Endodermal cell (in vitro differentiated cells): ENCODE data around the gene PCSK1. TPM values are rescaled to one million over a fixed set of nuclear protein-coding genes. Genes with fewer than 3 reads are reported as not detected.
"Not testable (repeated sequence)": the region's sequence is repeated elsewhere in the genome, so short reads cannot be mapped to it uniquely, and the experiment has no call there.

Experiments
- DNase-seq: peaks from one replicate; pipeline ENCODE4 v3.0.0-alpha.2; 2017
- H3K27ac ChIP-seq: 2 replicates; pipeline ENCODE4 v1.5.1; 2013; ENCODE audit warnings: mild to moderate bottlenecking, low read depth, low read length, moderate library complexity
- H3K27me3 ChIP-seq: 2 replicates; pipeline ENCODE4 v1.6.1; 2013; ENCODE audit warnings: mild to moderate bottlenecking, low read length, moderate library complexity; ENCODE audit not compliant: insufficient read depth, control insufficient read depth, poor library complexity, severe bottlenecking
- H3K36me3 ChIP-seq: 2 replicates; pipeline ENCODE4 v1.7.0; 2013; ENCODE audit warnings: mild to moderate bottlenecking, low read length, moderate library complexity; ENCODE audit not compliant: control insufficient read depth, insufficient read depth
- H3K4me1 ChIP-seq: one replicate; pipeline ENCODE4 v1.7.0; 2013; ENCODE audit warnings: low read length; ENCODE audit not compliant: control insufficient read depth, insufficient read depth
- H3K4me3 ChIP-seq: 2 replicates; pipeline ENCODE4 v1.5.1; 2013; ENCODE audit warnings: mild to moderate bottlenecking, low read length, moderate library complexity
- H3K9ac ChIP-seq: 2 replicates; pipeline ENCODE4 v1.6.1; 2013; ENCODE audit warnings: mild to moderate bottlenecking, low read length, moderate library complexity; ENCODE audit not compliant: poor library complexity, severe bottlenecking; ENCODE audit errors: extremely low read depth
- H3K9me3 ChIP-seq: 2 replicates; pipeline ENCODE4 v1.6.1; 2013; ENCODE audit warnings: mild to moderate bottlenecking, low read length, moderate library complexity; ENCODE audit not compliant: control insufficient read depth
- H3K27ac Mint-ChIP-seq: 2 replicates; pipeline ENCODE4 v1.8.0; 2020; ENCODE audit warnings: mixed read lengths
- H3K27me3 Mint-ChIP-seq: 2 replicates; pipeline ENCODE4 v1.8.0; 2021; ENCODE audit warnings: mild to moderate bottlenecking, mixed read lengths; ENCODE audit not compliant: insufficient read depth
- H3K36me3 Mint-ChIP-seq: 2 replicates; pipeline ENCODE4 v1.8.0; 2020; ENCODE audit warnings: low read depth, mixed read lengths
- H3K4me1 Mint-ChIP-seq: 2 replicates; pipeline ENCODE4 v1.8.0; 2020; ENCODE audit warnings: mixed read lengths
- H3K4me3 Mint-ChIP-seq: 2 replicates; pipeline ENCODE4 v1.8.0; 2020; ENCODE audit warnings: mild to moderate bottlenecking, moderate library complexity, mixed read lengths
- H3K9me3 Mint-ChIP-seq: 2 replicates; pipeline ENCODE4 v1.8.0; 2020; ENCODE audit warnings: mild to moderate bottlenecking, mixed read lengths
- CTCF ChIP-seq: fragments of 200-600 bp; sonication (generic); conservative IDR thresholded peaks from 2 replicates; pipeline ENCODE4 v1.5.0; 2021; ENCODE audit warnings: antibody characterized with exemption, mild to moderate bottlenecking
- WGBS, 2 experiments: methylation state at CpG; one replicate each; pipeline versions ENCODE4 v1.1.5 to v1.1.7; 2013; ENCODE audit warnings: missing lambda C conversion rate in 2 of 2, mixed read lengths in 1 of 2; ENCODE audit not compliant: insufficient coverage in 1 of 2, insufficient read length in 1 of 2; 5-methylcytosine and 5-hydroxymethylcytosine counted together
- total RNA-seq, 2 donors: library from RNA; stranded (reverse); fragmentation: NEBNext Ultra II Directional in 1 of 2; extraction: Animal tissue kit (Norgen Biotek cat#: 25700) in 1 of 2; gene quantifications; 2 replicates in 1 of 2; 3 replicates in 1 of 2; pipeline ENCODE4 v1.2.1, GENCODE V29; 2021

The PCSK1 gene
- total RNA-seq, 2 donors from 2014 or later, result not detected

- Mint-ChIP-seq H3K36me3 (no peaks in the 10 kb centered on the region), H3K27me3 (no peaks in the 10 kb centered on the region), H3K27ac (peak overlapping the region; percentile 26), H3K4me1 (no peaks in the 10 kb centered on the region), H3K9me3 (no peaks in the 10 kb centered on the region), H3K4me3 (no peak overlapping the region)
- DNase-seq, result no peak
- H3K4me1 ChIP-seq, result no peaks in the 10 kb centered on the region
- H3K36me3 ChIP-seq, result no peaks in the 10 kb centered on the region
- no peak overlapping the region for H3K4me3 ChIP-seq
- WGBS, 2 experiments, result 90 to 100% methylated on average over 5 to 6 of the region's 6 CpGs
- TF ChIP-seq CTCF, result no peak
- H3K9me3 ChIP-seq, result no peaks in the 10 kb centered on the region
- no peaks in the 10 kb centered on the region for H3K27me3 ChIP-seq
- no peak overlapping the region for H3K27ac ChIP-seq
- no peak overlapping the region for H3K9ac ChIP-seq
These were observed 30.5 kb downstream of the PCSK1 start for GRCh38 chr5:96402500-96402899.

GRCh38 chr5:96396878-96397277, 36.2 kb downstream of the PCSK1 start:
- H3K27me3 Mint-ChIP-seq, result no peaks in the 10 kb centered on the region

GRCh38 chr5:96395295-96395694, 37.8 kb downstream of the PCSK1 start:
- not testable (repeated sequence) for H3K27ac Mint-ChIP-seq, H3K27me3 Mint-ChIP-seq, H3K9me3 ChIP-seq, H3K27ac ChIP-seq, H3K9me3 Mint-ChIP-seq, H3K36me3 ChIP-seq, H3K36me3 Mint-ChIP-seq, DNase-seq, H3K4me3 Mint-ChIP-seq, H3K9ac ChIP-seq, H3K4me3 ChIP-seq, H3K4me1 Mint-ChIP-seq, H3K27me3 ChIP-seq, H3K4me1 ChIP-seq

More at GRCh38 chr5:96396878-96397277, 36.2 kb downstream of the PCSK1 start:
- no peaks in the 10 kb centered on the region for H3K4me1 ChIP-seq
- peaks cover 7% of the 10 kb centered on the region for H3K9me3 ChIP-seq
- no peaks in the 10 kb centered on the region for H3K36me3 ChIP-seq
- H3K27ac Mint-ChIP-seq, result no peak overlapping the region
- H3K4me1 Mint-ChIP-seq, result no peaks in the 10 kb centered on the region
- no peak for TF ChIP-seq CTCF
- DNase-seq, result no peak
- H3K9ac ChIP-seq, result no peak overlapping the region
- no peak overlapping the region for H3K4me3 ChIP-seq
- H3K27me3 ChIP-seq, result no peaks in the 10 kb centered on the region
- H3K9me3 Mint-ChIP-seq, result peaks cover 4% of the 10 kb centered on the region
- 100% methylated on average over 1 of the region's 1 CpG; no CpG with 5 or more reads in 1 of the 2 experiments for WGBS, 2 experiments
- H3K36me3 Mint-ChIP-seq, result peaks cover 2% of the 10 kb centered on the region
- H3K4me3 Mint-ChIP-seq, result no peak overlapping the region
- no peak overlapping the region for H3K27ac ChIP-seq

GRCh38 chr5:96391921-96392320, 41.1 kb downstream of the PCSK1 start:
- no peaks in the 10 kb centered on the region for H3K4me1 ChIP-seq
- no peak overlapping the region for H3K9ac ChIP-seq
- peaks cover 4% of the 10 kb centered on the region for H3K9me3 Mint-ChIP-seq
- H3K4me3 ChIP-seq, result no peak overlapping the region
- 88 to 89% methylated on average over 1 of the region's 2 CpGs for WGBS, 2 experiments
- H3K9me3 ChIP-seq, result peaks cover 7% of the 10 kb centered on the region
- no peak overlapping the region for H3K27ac Mint-ChIP-seq
- H3K36me3 Mint-ChIP-seq, result peaks cover 2% of the 10 kb centered on the region
- no peak overlapping the region for H3K4me3 Mint-ChIP-seq
- TF ChIP-seq CTCF, result no peak
- H3K27me3 Mint-ChIP-seq, result no peaks in the 10 kb centered on the region
- H3K4me1 Mint-ChIP-seq, result no peaks in the 10 kb centered on the region
- H3K36me3 ChIP-seq, result no peaks in the 10 kb centered on the region
- no peaks in the 10 kb centered on the region for H3K27me3 ChIP-seq
- H3K27ac ChIP-seq, result no peak overlapping the region
- no peak for DNase-seq
